ENCODE data around the gene IL6R.

DNA sequence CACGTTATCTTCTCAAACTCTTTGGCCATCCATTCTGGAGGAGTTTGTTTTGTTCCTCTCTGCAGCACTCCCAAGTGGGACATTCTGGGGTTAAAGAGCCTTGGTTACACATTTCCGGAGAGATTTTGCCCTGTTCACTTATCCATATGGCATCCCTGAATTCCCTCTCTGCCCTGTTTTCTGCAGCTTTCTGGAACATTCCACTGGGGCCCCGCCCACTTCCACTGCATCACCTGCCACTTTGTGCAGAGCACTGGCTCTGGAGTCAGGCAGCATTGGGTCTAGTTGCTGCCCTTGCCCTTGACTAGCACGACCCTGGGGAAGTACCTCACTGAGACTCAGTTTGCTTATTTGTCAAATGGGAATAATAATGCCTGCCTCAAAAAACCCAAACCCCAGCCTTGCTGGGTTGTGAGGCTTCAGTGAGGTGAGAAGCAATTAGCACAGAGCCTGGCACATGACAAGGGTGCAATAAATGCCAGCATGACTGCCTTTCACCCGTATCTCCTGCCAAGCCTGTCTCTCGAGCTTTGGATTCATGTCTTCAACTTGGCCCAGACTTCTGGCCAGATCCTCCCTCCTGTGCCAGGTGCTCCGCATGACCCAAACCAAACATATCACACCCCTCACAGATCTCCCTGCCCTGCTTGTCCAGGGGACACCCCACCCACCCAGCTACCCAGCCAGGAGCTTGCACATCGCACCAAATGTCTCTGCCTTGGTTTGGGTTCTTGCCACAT lies 38.3 kb downstream of the IL6R start:
- no peak for TF ChIP-seq POLR2A (IDR thresholded peaks at IDR 0.05)
- TF ChIP-seq CTCF (IDR thresholded peaks at IDR 0.05): no peak
- no peak for TF ChIP-seq EP300 (IDR thresholded peaks at IDR 0.05)
- no peak for TF ChIP-seq POLR2AphosphoS5 (IDR thresholded peaks at IDR 0.05)
